Neural cell (in vitro differentiated cells): Measurements from ENCODE around the gene TEKT5. TPM values are rescaled to one million over a fixed set of nuclear protein-coding genes. Genes with fewer than 3 reads are reported as not detected.
"Not testable (repeated sequence)": the region's sequence is repeated elsewhere in the genome, so short reads cannot be mapped to it uniquely, and the experiment has no call there.

Experiments
- H2AFZ ChIP-seq: fragments of 200-600, 300-800 bp; sonication (generic), shearing (Covaris generic); 2 replicates; pipeline ENCODE4 v1.6.0; 2014; ENCODE audit warnings: low read depth, mild to moderate bottlenecking, antibody characterized with exemption, low read length, moderate library complexity
- H3F3A ChIP-seq: fragments of 200-600 bp; shearing (Covaris generic); 2 replicates; pipeline ENCODE4 v1.6.1; 2016; ENCODE audit warnings: mild to moderate bottlenecking, moderate library complexity, mixed read lengths, antibody characterized with exemption, low read length; ENCODE audit not compliant: insufficient read depth, poor library complexity, severe bottlenecking
- H3K27ac ChIP-seq: fragments of 200-600, 300-800 bp; sonication (generic), shearing (Covaris generic); 2 replicates; pipeline ENCODE4 v1.5.1; 2014; ENCODE audit warnings: mild to moderate bottlenecking, low read length, moderate library complexity
- H3K27me3 ChIP-seq: fragments of 300-800, 200-600 bp; sonication (generic), shearing (Covaris generic); 2 replicates; pipeline ENCODE4 v1.6.0; 2014; ENCODE audit warnings: mild to moderate bottlenecking, low read depth, low read length, moderate library complexity; ENCODE audit not compliant: insufficient read depth
- H3K36me3 ChIP-seq: fragments of 300-800, 200-600 bp; sonication (generic), shearing (Covaris generic); 2 replicates; pipeline ENCODE4 v1.5.1; 2014; ENCODE audit warnings: mild to moderate bottlenecking, antibody characterized with exemption, low read length, moderate library complexity; ENCODE audit not compliant: insufficient read depth
- H3K4me2 ChIP-seq: fragments of 300-800, 200-600 bp; sonication (generic), shearing (Covaris generic); 2 replicates; pipeline ENCODE4 v1.6.0; 2014; ENCODE audit warnings: mild to moderate bottlenecking, low read length
- H3K4me3 ChIP-seq: fragments of 300-800, 200-600 bp; sonication (generic), shearing (Covaris generic); 2 replicates; pipeline ENCODE4 v1.5.1; 2014; ENCODE audit warnings: mild to moderate bottlenecking, low read length, moderate library complexity
- H3K79me2 ChIP-seq: fragments of 200-600 bp; shearing (Covaris generic); replicated peaks from 2 replicates; pipeline ENCODE4 v1.6.0; 2014; ENCODE audit warnings: mild to moderate bottlenecking, low read length, moderate library complexity; ENCODE audit not compliant: insufficient read depth
- H3K9ac ChIP-seq: fragments of 300-800, 200-600 bp; sonication (generic), shearing (Covaris generic); 2 replicates; pipeline ENCODE4 v1.6.1; 2016; ENCODE audit warnings: mild to moderate bottlenecking, low read length, mixed read lengths
- H3K9me2 ChIP-seq: fragments of 200-600 bp; shearing (Covaris generic); 2 replicates; pipeline ENCODE4 v1.6.1; 2016; ENCODE audit warnings: mild to moderate bottlenecking, low read length, mixed read lengths; ENCODE audit not compliant: insufficient read depth
- H3K9me3 ChIP-seq: fragments of 200-600, 300-800 bp; sonication (generic), shearing (Covaris generic); 2 replicates; pipeline ENCODE4 v1.6.1; 2016; ENCODE audit warnings: mild to moderate bottlenecking, mixed run types, low read length, moderate library complexity, mixed read lengths
- H4K20me1 ChIP-seq: fragments of 200-600 bp; shearing (Covaris generic); 2 replicates; pipeline ENCODE4 v1.6.1; 2016; ENCODE audit warnings: mild to moderate bottlenecking, mixed run types; ENCODE audit not compliant: insufficient read depth
- EP300 ChIP-seq: fragments of 450-650 bp; conservative IDR thresholded peaks from 2 replicates; pipeline ENCODE4 v1.6.1; 2014; ENCODE audit warnings: antibody characterized with exemption, mild to moderate bottlenecking, moderate library complexity; ENCODE audit not compliant: poor library complexity, severe bottlenecking
- EZH2 ChIP-seq: fragments of 200-600, 300-800 bp; shearing (Covaris generic), sonication (generic); IDR thresholded peaks from 2 replicates; pipeline ENCODE4 v1.6.1; 2014; ENCODE audit warnings: antibody characterized with exemption, low read length, borderline replicate concordance, mild to moderate bottlenecking; ENCODE audit not compliant: insufficient read depth, poor library complexity, severe bottlenecking
- MXI1 ChIP-seq: fragments of 450-650 bp; conservative IDR thresholded peaks from 2 replicates; pipeline ENCODE4 v1.6.1; 2014; ENCODE audit warnings: antibody characterized with exemption, mild to moderate bottlenecking; ENCODE audit not compliant: poor library complexity, severe bottlenecking
- POLR2AphosphoS5 ChIP-seq: IDR thresholded peaks from 2 replicates; pipeline ENCODE4 v1.6.1; 2012
- RAD21 ChIP-seq: fragments of 450-650 bp; conservative IDR thresholded peaks from 2 replicates; pipeline ENCODE4 v1.6.1; 2014; ENCODE audit warnings: antibody characterized with exemption, mild to moderate bottlenecking, moderate library complexity
- SMC3 ChIP-seq: fragments of 450-650 bp; conservative IDR thresholded peaks from 2 replicates; pipeline ENCODE4 v1.6.1; 2014; ENCODE audit warnings: antibody characterized with exemption, mild to moderate bottlenecking, moderate library complexity; ENCODE audit not compliant: poor library complexity
- TAF1 ChIP-seq: IDR thresholded peaks from 2 replicates; pipeline ENCODE4 v1.6.1; 2012; ENCODE audit warnings: low read depth
- polyA plus RNA-seq: library from polyadenylated mRNA; depleted of rRNA; stranded (reverse); fragments of >200 nt; gene quantifications from 2 replicates; pipeline ENCODE4 v1.2.3, GENCODE V29; 2014
- TF ChIP-seq, protein P1 (sequence below): IDR thresholded peaks from 2 replicates; pipeline ENCODE4 v1.6.1; 2012; ENCODE audit warnings: borderline replicate concordance
- TF ChIP-seq, protein P2 (sequence below): fragments of 450-650 bp; IDR thresholded peaks from 2 replicates; pipeline ENCODE4 v1.5.1; 2014; ENCODE audit warnings: antibody characterized with exemption, mild to moderate bottlenecking, moderate library complexity; ENCODE audit not compliant: poor library complexity, severe bottlenecking

Gene TEKT5
- polyA plus RNA-seq, 1 donor from 2014 or later: not detected

DNA sequence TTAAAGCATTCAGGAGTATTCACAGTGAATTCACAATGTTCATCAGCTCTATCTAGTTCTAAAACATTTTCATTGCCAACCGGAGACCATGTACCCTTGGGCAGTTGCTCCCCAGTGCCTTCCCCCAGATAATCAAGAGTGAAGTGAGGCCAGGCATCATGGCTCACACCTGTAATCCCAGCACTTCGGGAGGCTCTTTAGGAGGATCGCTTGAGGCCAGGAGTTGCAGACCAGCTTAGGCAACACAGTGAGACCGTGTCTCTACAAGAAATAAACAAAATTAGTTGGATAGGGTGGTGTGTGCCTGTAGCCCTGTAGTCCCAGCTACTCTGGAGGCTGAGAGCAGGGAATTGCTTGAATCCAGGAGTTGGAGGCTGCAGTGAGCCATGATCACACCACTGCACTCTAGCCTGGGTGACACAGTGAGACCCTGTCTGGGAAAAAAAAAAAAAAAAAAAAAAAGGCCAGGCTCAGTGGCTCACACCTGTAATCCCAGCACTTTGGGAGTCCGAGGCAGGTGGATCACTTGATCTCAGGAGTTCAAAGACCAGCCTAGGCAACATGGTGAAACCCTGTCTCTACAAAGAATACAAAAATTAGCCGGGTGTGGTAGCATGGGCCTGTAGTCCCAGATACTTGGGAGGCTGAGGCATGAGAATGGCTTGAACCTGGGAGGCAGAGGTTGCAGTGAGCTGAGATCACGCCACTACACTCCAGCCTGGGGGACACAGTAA lies 73.3 kb downstream of the TEKT5 start:
- H3K27ac ChIP-seq, H2AFZ ChIP-seq, H3K9ac ChIP-seq, H3K4me2 ChIP-seq, H3K9me3 ChIP-seq, H3F3A ChIP-seq, H3K27me3 ChIP-seq, H4K20me1 ChIP-seq, H3K36me3 ChIP-seq, H3K4me3 ChIP-seq, H3K79me2 ChIP-seq, H3K9me2 ChIP-seq: not testable (repeated sequence)

DNA sequence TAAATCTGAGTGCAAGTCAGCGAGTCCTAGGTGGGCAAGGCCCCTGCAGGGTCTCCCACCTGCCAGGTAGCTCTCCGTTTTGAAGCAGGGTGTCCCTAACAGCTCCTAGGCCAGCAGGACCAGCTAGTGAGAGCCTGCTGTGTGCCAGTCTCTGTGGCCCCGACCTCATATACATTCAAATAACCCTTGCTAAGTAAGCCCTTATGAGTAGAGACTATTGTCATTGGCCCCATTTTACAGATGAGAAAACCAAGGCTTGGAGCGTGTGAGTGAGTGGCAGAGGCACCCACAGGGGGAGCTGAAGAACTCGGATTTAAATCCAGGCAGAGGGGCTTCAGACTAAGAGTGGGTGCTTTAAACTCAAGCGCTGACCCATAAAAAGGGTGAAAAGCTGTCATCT lies 74.6 kb downstream of the TEKT5 start:
- H3K4me2 ChIP-seq: no peak overlapping the region
- TF ChIP-seq, protein P1, sequence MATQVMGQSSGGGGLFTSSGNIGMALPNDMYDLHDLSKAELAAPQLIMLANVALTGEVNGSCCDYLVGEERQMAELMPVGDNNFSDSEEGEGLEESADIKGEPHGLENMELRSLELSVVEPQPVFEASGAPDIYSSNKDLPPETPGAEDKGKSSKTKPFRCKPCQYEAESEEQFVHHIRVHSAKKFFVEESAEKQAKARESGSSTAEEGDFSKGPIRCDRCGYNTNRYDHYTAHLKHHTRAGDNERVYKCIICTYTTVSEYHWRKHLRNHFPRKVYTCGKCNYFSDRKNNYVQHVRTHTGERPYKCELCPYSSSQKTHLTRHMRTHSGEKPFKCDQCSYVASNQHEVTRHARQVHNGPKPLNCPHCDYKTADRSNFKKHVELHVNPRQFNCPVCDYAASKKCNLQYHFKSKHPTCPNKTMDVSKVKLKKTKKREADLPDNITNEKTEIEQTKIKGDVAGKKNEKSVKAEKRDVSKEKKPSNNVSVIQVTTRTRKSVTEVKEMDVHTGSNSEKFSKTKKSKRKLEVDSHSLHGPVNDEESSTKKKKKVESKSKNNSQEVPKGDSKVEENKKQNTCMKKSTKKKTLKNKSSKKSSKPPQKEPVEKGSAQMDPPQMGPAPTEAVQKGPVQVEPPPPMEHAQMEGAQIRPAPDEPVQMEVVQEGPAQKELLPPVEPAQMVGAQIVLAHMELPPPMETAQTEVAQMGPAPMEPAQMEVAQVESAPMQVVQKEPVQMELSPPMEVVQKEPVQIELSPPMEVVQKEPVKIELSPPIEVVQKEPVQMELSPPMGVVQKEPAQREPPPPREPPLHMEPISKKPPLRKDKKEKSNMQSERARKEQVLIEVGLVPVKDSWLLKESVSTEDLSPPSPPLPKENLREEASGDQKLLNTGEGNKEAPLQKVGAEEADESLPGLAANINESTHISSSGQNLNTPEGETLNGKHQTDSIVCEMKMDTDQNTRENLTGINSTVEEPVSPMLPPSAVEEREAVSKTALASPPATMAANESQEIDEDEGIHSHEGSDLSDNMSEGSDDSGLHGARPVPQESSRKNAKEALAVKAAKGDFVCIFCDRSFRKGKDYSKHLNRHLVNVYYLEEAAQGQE: no peak
- TF ChIP-seq, protein P2, sequence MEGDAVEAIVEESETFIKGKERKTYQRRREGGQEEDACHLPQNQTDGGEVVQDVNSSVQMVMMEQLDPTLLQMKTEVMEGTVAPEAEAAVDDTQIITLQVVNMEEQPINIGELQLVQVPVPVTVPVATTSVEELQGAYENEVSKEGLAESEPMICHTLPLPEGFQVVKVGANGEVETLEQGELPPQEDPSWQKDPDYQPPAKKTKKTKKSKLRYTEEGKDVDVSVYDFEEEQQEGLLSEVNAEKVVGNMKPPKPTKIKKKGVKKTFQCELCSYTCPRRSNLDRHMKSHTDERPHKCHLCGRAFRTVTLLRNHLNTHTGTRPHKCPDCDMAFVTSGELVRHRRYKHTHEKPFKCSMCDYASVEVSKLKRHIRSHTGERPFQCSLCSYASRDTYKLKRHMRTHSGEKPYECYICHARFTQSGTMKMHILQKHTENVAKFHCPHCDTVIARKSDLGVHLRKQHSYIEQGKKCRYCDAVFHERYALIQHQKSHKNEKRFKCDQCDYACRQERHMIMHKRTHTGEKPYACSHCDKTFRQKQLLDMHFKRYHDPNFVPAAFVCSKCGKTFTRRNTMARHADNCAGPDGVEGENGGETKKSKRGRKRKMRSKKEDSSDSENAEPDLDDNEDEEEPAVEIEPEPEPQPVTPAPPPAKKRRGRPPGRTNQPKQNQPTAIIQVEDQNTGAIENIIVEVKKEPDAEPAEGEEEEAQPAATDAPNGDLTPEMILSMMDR: no peak
- TF ChIP-seq POLR2AphosphoS5 (no peak), EP300 (no peak), TAF1 (no peak), MXI1 (no peak), SMC3 (no peak), RAD21 (no peak), EZH2 (no peak)
- H3K79me2 ChIP-seq: no peaks in the 10 kb centered on the region
- no peaks in the 10 kb centered on the region for H3K27me3 ChIP-seq
- H3K9me2 ChIP-seq: no peaks in the 10 kb centered on the region
- no peak overlapping the region for H2AFZ ChIP-seq
- H3K9ac ChIP-seq: no peak overlapping the region
- H3K27ac ChIP-seq: no peak overlapping the region
- H3F3A ChIP-seq: no peaks in the 10 kb centered on the region
- H4K20me1 ChIP-seq: no peaks in the 10 kb centered on the region
- no peaks in the 10 kb centered on the region for H3K36me3 ChIP-seq
- no peak overlapping the region for H3K4me3 ChIP-seq
- H3K9me3 ChIP-seq: no peaks in the 10 kb centered on the region
